Fibroblast of lung (primary cell): Measurements from ENCODE around the gene IL23A. TPM values are rescaled to one million over a fixed set of nuclear protein-coding genes. Genes with fewer than 3 reads are reported as not detected.
A peak's percentile ranks its signal among the peaks of the same experiment; 100 is the strongest.

Experiments used
- DNase-seq, 2 donors: peaks; one replicate each; pipeline versions ENCODE4 v3.0.0 to v3.0.0-alpha.2; 2010; ENCODE audit warnings: low read depth in 2 of 2
- H2AFZ ChIP-seq: 2 replicates; pipeline ENCODE4 v1.5.1; 2012; ENCODE audit warnings: low read length, control low read depth, inconsistent platforms
- H3K27ac ChIP-seq: 2 replicates; pipeline ENCODE4 v1.5.1; 2011; ENCODE audit warnings: low read length, control low read depth; ENCODE audit not compliant: insufficient read depth
- H3K27me3 ChIP-seq: 2 replicates; pipeline ENCODE4 v1.5.1; 2011; ENCODE audit warnings: mild to moderate bottlenecking, low read length; ENCODE audit not compliant: control insufficient read depth, insufficient read depth
- H3K36me3 ChIP-seq: 2 replicates; pipeline ENCODE4 v1.5.1; 2011; ENCODE audit warnings: low read length; ENCODE audit not compliant: control insufficient read depth, insufficient read depth
- H3K4me1 ChIP-seq: 2 replicates; pipeline ENCODE4 v1.5.1; 2011; ENCODE audit warnings: low read length; ENCODE audit not compliant: control insufficient read depth, insufficient read depth; ENCODE audit errors: extremely low read depth
- H3K4me2 ChIP-seq: 2 replicates; pipeline ENCODE4 v1.5.1; 2011; ENCODE audit warnings: low read length, control low read depth; ENCODE audit not compliant: insufficient read depth; ENCODE audit errors: extremely low read depth
- H3K4me3 ChIP-seq, 4 experiments: fragments of 200-600 bp in 1 of 4; sonication (generic) in 1 of 4; replicated peaks in 1 of 4; 2 replicates each; pipeline ENCODE4 v1.5.1; 2011 to 2016; ENCODE audit warnings: low read length in 4 of 4, low read depth in 3 of 4, mild to moderate bottlenecking in 3 of 4, control low read depth in 2 of 4, inconsistent platforms in 1 of 4, mixed read lengths in 1 of 4; ENCODE audit not compliant: insufficient read depth in 1 of 4; ENCODE audit errors: control extremely low read depth in 1 of 4
- H3K79me2 ChIP-seq: 2 replicates; pipeline ENCODE4 v1.5.1; 2012; ENCODE audit warnings: mild to moderate bottlenecking, low read length, inconsistent platforms; ENCODE audit not compliant: control insufficient read depth, insufficient read depth
- H3K9ac ChIP-seq: 2 replicates; pipeline ENCODE4 v1.5.1; 2011; ENCODE audit warnings: mild to moderate bottlenecking, low read length, control low read depth; ENCODE audit not compliant: insufficient read depth
- H3K9me3 ChIP-seq: 2 replicates; pipeline ENCODE4 v1.5.1; 2012; ENCODE audit warnings: low read depth, low read length; ENCODE audit not compliant: control insufficient read depth, insufficient read depth
- H4K20me1 ChIP-seq: 2 replicates; pipeline ENCODE4 v1.5.1; 2011; ENCODE audit warnings: low read length; ENCODE audit not compliant: control insufficient read depth, insufficient read depth; ENCODE audit errors: extremely low read depth
- CTCF ChIP-seq, 2 donors: IDR thresholded peaks in 1 of 2; conservative IDR thresholded peaks in 1 of 2; 1 replicate in 1 of 2; 2 replicates in 1 of 2; pipeline ENCODE4 v1.5.1; 2011 to 2012; ENCODE audit warnings: low read length in 2 of 2, control low read depth in 1 of 2, inconsistent platforms in 1 of 2, low read depth in 1 of 2, mild to moderate bottlenecking in 1 of 2
- EZH2 ChIP-seq: IDR thresholded peaks from 2 replicates; pipeline ENCODE4 v1.5.1; 2012; ENCODE audit warnings: low read length, control low read depth, mild to moderate bottlenecking; ENCODE audit errors: missing control alignments
- polyA minus RNA-seq: library from RNA; depleted of rRNA, polyadenylated mRNA; stranded (reverse); fragments of >200 nt; gene quantifications from 2 replicates; pipeline ENCODE4 v1.2.3, GENCODE V29; 2011; ENCODE audit warnings: low replicate concordance
- polyA plus RNA-seq, 2 donors: library from polyadenylated mRNA; depleted of rRNA in 1 of 2; stranded (reverse) in 1 of 2; unstranded in 1 of 2; fragments of >200 nt; gene quantifications; 2 replicates each; pipeline ENCODE4 v1.2.1, GENCODE V29; 2011 to 2012; ENCODE audit warnings: missing spikeins in 1 of 2
- total RNA-seq: library from RNA; depleted of rRNA; stranded (reverse); fragments of >200 nt; gene quantifications from 2 replicates; pipeline ENCODE4 v1.2.1, GENCODE V29; 2014

Gene IL23A
- total RNA-seq (0.17 TPM in 1 of 2 replicates, not detected in the other), polyA plus RNA-seq (0.12 TPM in 1 of 2 replicates, not detected in the other), polyA minus RNA-seq (2.4 TPM in 1 of 2 replicates, not detected in the other)
- 0.15 TPM in 1 of 2 replicates, not detected in the other for polyA plus RNA-seq (2012)

GRCh38 chr12:56338308-56339157 is at the start of gene IL23A:
Gene IL23A, plus strand, starts transcription at chr12:56338884. Its CDS starts 161 bp downstream, at chr12:56339045.
- H3K36me3 ChIP-seq, result peaks cover 7% of the 10 kb centered on the region
- no peaks in the 10 kb centered on the region for H3K9me3 ChIP-seq
- H2AFZ ChIP-seq, result no peak within 1 kb of the TSS
- H3K4me3 ChIP-seq, result no peak within 1 kb of the TSS
- no peak within 1 kb of the TSS for H3K9ac ChIP-seq
- no peaks in the 10 kb centered on the region for H4K20me1 ChIP-seq
- H3K27ac ChIP-seq, result no peak within 1 kb of the TSS
- H3K4me2 ChIP-seq, result no peak within 1 kb of the TSS
- H3K27me3 ChIP-seq, result no peaks in the 10 kb centered on the region
- H3K79me2 ChIP-seq, result no peaks in the 10 kb centered on the region
- peaks cover 4% of the 10 kb centered on the region for H3K4me1 ChIP-seq
- peak in 1 of 2 donors; percentile 69 for DNase-seq
- TF ChIP-seq CTCF (conservative IDR thresholded peaks at IDR 0.05 in 1 of 2, IDR thresholded peaks at IDR 0.05 in 1 of 2; ENCODE audit: low read depth in 1 of 2, low read length in 2 of 2) (no peak), EZH2 (no peak)

DNA sequence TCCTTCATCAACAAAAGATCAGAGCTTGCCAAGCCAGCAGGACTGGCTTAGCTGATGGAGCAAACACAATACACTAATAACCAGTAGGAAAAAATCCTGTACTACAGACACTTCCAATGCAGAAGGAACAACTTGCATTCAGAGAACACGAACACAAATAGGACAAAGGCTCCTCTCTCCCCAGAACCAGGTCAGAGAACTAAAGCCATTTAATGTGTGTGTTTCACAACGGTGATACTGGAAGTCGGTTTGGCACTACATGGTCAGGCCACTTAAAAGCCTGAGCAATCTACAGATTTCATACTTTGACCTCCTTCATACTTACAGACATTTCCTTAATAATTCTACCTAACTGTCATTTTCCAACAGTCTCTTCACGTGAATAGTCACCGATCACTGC is 44.9 kb upstream of the IL23A start:
- Histone ChIP-seq H3K36me3 (peaks cover 5% of the 10 kb centered on the region), H3K4me3 (no peak overlapping the region), H3K9me3 (no peaks in the 10 kb centered on the region), H3K79me2 (peaks cover 82% of the 10 kb centered on the region), H3K27ac (no peak overlapping the region), H3K4me1 (peaks cover 3% of the 10 kb centered on the region), H3K27me3 (no peaks in the 10 kb centered on the region), H3K4me2 (no peak overlapping the region), H2AFZ (no peak overlapping the region), H4K20me1 (no peaks in the 10 kb centered on the region), H3K9ac (no peak overlapping the region)
- TF ChIP-seq EZH2 (no peak), CTCF (conservative IDR thresholded peaks at IDR 0.05 in 1 of 2, IDR thresholded peaks at IDR 0.05 in 1 of 2; ENCODE audit: low read depth in 1 of 2, low read length in 2 of 2) (no peak)
- DNase-seq, result no peak

DNA sequence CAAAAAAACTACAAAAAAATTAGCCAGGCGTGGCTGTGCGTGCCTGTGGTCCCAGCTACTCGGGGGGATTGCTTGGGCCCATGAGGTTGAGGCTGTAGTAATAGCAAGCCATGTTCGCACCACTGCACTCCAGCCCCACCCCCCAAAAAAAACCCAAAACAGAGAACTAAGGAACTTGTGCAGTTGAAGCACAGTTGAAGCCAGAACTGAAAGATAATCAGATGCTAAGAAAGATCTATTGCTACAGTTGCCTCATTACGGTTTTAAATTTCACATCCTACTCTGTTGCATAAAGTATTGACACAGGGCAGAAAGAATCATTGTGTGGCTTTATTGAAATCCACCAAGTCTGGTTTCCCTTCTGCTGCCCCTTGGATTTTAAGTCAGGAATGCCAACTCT is 42.4 kb upstream of the IL23A start:
- H3K9ac ChIP-seq, result no peak overlapping the region
- H3K4me3 ChIP-seq, result peak overlapping the region in 1 of 4 experiments; percentile 8
- H4K20me1 ChIP-seq, result no peaks in the 10 kb centered on the region
- no peaks in the 10 kb centered on the region for H3K9me3 ChIP-seq
- TF ChIP-seq EZH2 (no peak), CTCF (conservative IDR thresholded peaks at IDR 0.05 in 1 of 2, IDR thresholded peaks at IDR 0.05 in 1 of 2; ENCODE audit: low read depth in 1 of 2, low read length in 2 of 2) (no peak)
- no peak overlapping the region for H2AFZ ChIP-seq
- peaks cover 5% of the 10 kb centered on the region for H3K36me3 ChIP-seq
- DNase-seq, result no peak
- H3K27me3 ChIP-seq, result no peaks in the 10 kb centered on the region
- H3K4me2 ChIP-seq, result no peak overlapping the region
- H3K4me1 ChIP-seq, result peaks cover 9% of the 10 kb centered on the region
- no peak overlapping the region for H3K27ac ChIP-seq
- peaks cover 74% of the 10 kb centered on the region for H3K79me2 ChIP-seq
